CD4-positive, alpha-beta memory T cell (primary cell): ENCODE measurements around the gene TRA2A. TPM values are rescaled to one million over a fixed set of nuclear protein-coding genes. Genes with fewer than 3 reads are reported as not detected.
"Not testable (repeated sequence)": the region's sequence is repeated elsewhere in the genome, so short reads cannot be mapped to it uniquely, and the experiment has no call there.

ENCODE experiments used
- CTCF ChIA-PET: fragments of 350-600 bp; sonication (Branson Sonifier 250); formaldehyde crosslinking; loops from one replicate; lab custom pipeline; 2021; ENCODE audit warnings: inconsistent platforms; ENCODE audit not compliant: partially characterized antibody; lab: Charles Lee
- POLR2A ChIA-PET: fragments of 350-600 bp; sonication (Branson Sonifier 250); formaldehyde crosslinking; loops from one replicate; lab custom pipeline; 2021; ENCODE audit not compliant: partially characterized antibody; lab: Charles Lee
- DNase-seq, 5 donors: peaks; one replicate each; pipeline versions ENCODE4 v3.0.0 to v3.0.0-alpha.2; 2020 to 2022; ENCODE audit warnings: mixed read lengths in 1 of 5
- H3K27ac ChIP-seq: one replicate; pipeline ENCODE4 v1.7.0; 2013; ENCODE audit warnings: low read depth, low read length
- H3K27me3 ChIP-seq: 2 replicates; pipeline ENCODE4 v1.7.0; 2013; ENCODE audit warnings: mild to moderate bottlenecking, low read length, moderate library complexity; ENCODE audit not compliant: insufficient read depth
- H3K36me3 ChIP-seq: 2 replicates; pipeline ENCODE4 v1.7.0; 2013; ENCODE audit warnings: mild to moderate bottlenecking, low read length, moderate library complexity; ENCODE audit not compliant: insufficient read depth
- H3K4me1 ChIP-seq: 2 replicates; pipeline ENCODE4 v1.7.0; 2013; ENCODE audit warnings: mild to moderate bottlenecking, low read length, moderate library complexity; ENCODE audit not compliant: insufficient read depth
- H3K4me3 ChIP-seq, 2 donors: one replicate each; pipeline ENCODE4 v1.7.0; 2013; ENCODE audit warnings: low read length in 2 of 2, mild to moderate bottlenecking in 1 of 2
- H3K9me3 ChIP-seq, 2 donors: one replicate each; pipeline ENCODE4 v1.7.0; 2013; ENCODE audit warnings: low read length in 2 of 2, control low read depth in 1 of 2; ENCODE audit not compliant: control insufficient read depth in 1 of 2
- H3K27ac Mint-ChIP-seq, 7 donors: one replicate each; pipeline ENCODE4 v1.8.0; 2020 to 2021; ENCODE audit warnings: mixed read lengths in 7 of 7, mild to moderate bottlenecking in 6 of 7, inconsistent platforms in 3 of 7, moderate library complexity in 3 of 7
- H3K27me3 Mint-ChIP-seq, 2 donors: one replicate each; pipeline ENCODE4 v1.8.0; 2020 to 2021; ENCODE audit warnings: mixed read lengths in 2 of 2
- H3K36me3 Mint-ChIP-seq, 2 donors: one replicate each; pipeline ENCODE4 v1.8.0; 2020 to 2021; ENCODE audit warnings: mixed read lengths in 2 of 2, inconsistent platforms in 1 of 2, mild to moderate bottlenecking in 1 of 2
- H3K4me1 Mint-ChIP-seq, 4 donors: one replicate each; pipeline ENCODE4 v1.8.0; 2020 to 2021; ENCODE audit warnings: mixed read lengths in 4 of 4, mild to moderate bottlenecking in 1 of 4
- H3K4me3 Mint-ChIP-seq, 8 donors: one replicate each; pipeline ENCODE4 v1.8.0; 2020 to 2021; ENCODE audit warnings: mixed read lengths in 8 of 8, mild to moderate bottlenecking in 7 of 8, moderate library complexity in 6 of 8, inconsistent platforms in 3 of 8
- H3K9me3 Mint-ChIP-seq, 8 donors: one replicate each; pipeline ENCODE4 v1.8.0; 2020 to 2021; ENCODE audit warnings: mixed read lengths in 8 of 8, mild to moderate bottlenecking in 5 of 8, inconsistent platforms in 3 of 8, moderate library complexity in 1 of 8
- intact Hi-C: fragments of 100-400 bp; cut with micrococcal nuclease; formaldehyde crosslinking; loops from one replicate; pipeline ENCODE4 v1.15.1; 2023
- polyA plus RNA-seq, 2 donors: library from polyadenylated mRNA; unstranded; fragments of 300-500 nt; fragmentation: Illumina TruSeq; gene quantifications; one replicate each; pipeline ENCODE4 v1.2.3, GENCODE V29; 2021
- total RNA-seq, 2 experiments: library from RNA; stranded (reverse); gene quantifications; one replicate each; pipeline ENCODE4 v1.2.3, GENCODE V29; 2021

Gene TRA2A
- total and polyA plus RNA-seq, 4 experiments from 2014 or later: 37.5 to 145 (median 90.1) TPM

DNA sequence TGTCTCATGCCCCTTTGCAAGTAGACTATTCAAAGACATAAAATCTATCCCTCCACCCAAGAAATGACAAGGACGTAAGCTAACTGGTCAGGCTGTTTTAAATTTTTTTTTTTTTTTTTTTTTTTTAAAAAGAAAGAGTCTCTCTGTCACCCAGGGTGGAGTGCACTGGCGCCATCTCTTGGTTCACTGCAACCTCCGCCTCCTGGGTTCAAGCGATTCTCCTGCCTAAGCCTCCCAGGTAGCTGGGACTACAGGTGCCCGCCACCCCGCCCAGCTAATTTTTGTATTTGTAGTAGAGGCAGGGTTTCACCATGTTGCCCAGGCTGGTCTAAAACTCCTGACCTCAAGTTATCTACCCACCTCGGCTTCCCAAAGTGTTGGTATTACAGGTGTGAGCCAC is 11.2 kb downstream of the TRA2A start:
- intact Hi-C loops: no loop called here
- Histone ChIP-seq H3K4me3 (no peak overlapping the region), H3K27ac (no peak overlapping the region), H3K27me3 (no peaks in the 10 kb centered on the region), H3K36me3 (peaks cover 51% of the 10 kb centered on the region), H3K9me3 (no peaks in the 10 kb centered on the region), H3K4me1 (peaks cover 42% of the 10 kb centered on the region)
- H3K4me1 Mint-ChIP-seq: peaks cover 32 to 51% (median 36%) of the 10 kb centered on the region in 4 donors
- H3K4me3 Mint-ChIP-seq: no peak overlapping the region
- H3K36me3 Mint-ChIP-seq: peaks cover 41 to 50% of the 10 kb centered on the region in 2 donors
- DNase-seq: no peak
- H3K27ac Mint-ChIP-seq: no peak overlapping the region
- ChIA-PET POLR2A (no interaction called here), CTCF (interaction anchor here (0.7 to 1.7 kb wide), 5 partner anchors 9 to 220 kb away, joined by 3 to 5 read pairs (median 3); partner anchors contain the start of gene FAM221A)
- H3K27me3 Mint-ChIP-seq: no peaks in the 10 kb centered on the region
- no peaks in the 10 kb centered on the region for H3K9me3 Mint-ChIP-seq

DNA sequence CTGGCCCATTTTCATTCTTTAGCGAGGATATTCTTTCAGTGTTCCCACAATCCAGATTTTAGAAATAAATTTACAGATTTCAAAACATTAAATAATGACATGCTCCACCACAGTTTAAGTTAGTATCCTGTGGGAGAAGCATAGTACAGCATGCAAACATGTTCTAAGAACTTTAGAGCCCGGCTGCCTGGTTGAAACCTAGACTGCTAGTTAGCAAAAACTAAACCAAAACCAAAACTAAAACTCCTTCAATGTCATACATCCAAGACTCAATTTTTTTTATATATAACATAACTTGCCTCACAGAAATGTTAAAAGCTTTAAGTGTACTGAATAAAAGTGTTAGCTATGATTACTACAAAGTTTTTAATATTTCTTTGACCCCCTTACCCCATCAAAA is 17.0 kb downstream of the TRA2A start:
- H3K4me1 Mint-ChIP-seq: peaks cover 5 to 10% (median 8%) of the 10 kb centered on the region in 4 donors
- intact Hi-C loops: no loop called here
- H3K9me3 Mint-ChIP-seq: no peaks in the 10 kb centered on the region
- Histone ChIP-seq H3K4me3 (no peak overlapping the region), H3K4me1 (no peaks in the 10 kb centered on the region), H3K36me3 (peaks cover 79% of the 10 kb centered on the region), H3K27me3 (no peaks in the 10 kb centered on the region), H3K9me3 (no peaks in the 10 kb centered on the region), H3K27ac (no peak overlapping the region)
- ChIA-PET CTCF (interaction anchor here (1.2 kb wide), 1 partner anchor 12 kb away, joined by 3 read pairs; no protein-coding TSS in a partner anchor), POLR2A (no interaction called here)
- H3K27ac Mint-ChIP-seq: peak overlapping the region in 5 of 7 donors; percentile 19 to 58 (median 55)
- H3K27me3 Mint-ChIP-seq: no peaks in the 10 kb centered on the region
- peaks cover 54 to 67% of the 10 kb centered on the region in 2 donors for H3K36me3 Mint-ChIP-seq
- H3K4me3 Mint-ChIP-seq: no peak overlapping the region
- DNase-seq: no peak

- Mint-ChIP-seq H3K4me1 (peaks cover 5 to 12% (median 8%) of the 10 kb centered on the region in 4 donors), H3K36me3 (peaks cover 52 to 68% of the 10 kb centered on the region in 2 donors), H3K27ac (peak overlapping the region in 3 of 7 donors; percentile 4 to 88 (median 58))
- intact Hi-C loops, H3K27ac ChIP-seq, H3K27me3 ChIP-seq, POLR2A ChIA-PET, CTCF ChIA-PET, H3K4me3 ChIP-seq, H3K9me3 Mint-ChIP-seq, DNase-seq, H3K9me3 ChIP-seq, H3K4me3 Mint-ChIP-seq, H3K27me3 Mint-ChIP-seq, H3K4me1 ChIP-seq: not testable (repeated sequence)
- H3K36me3 ChIP-seq: peaks cover 70% of the 10 kb centered on the region
Observed at GRCh38 chr7:23513746-23514145, 18.0 kb downstream of the TRA2A start.

DNA sequence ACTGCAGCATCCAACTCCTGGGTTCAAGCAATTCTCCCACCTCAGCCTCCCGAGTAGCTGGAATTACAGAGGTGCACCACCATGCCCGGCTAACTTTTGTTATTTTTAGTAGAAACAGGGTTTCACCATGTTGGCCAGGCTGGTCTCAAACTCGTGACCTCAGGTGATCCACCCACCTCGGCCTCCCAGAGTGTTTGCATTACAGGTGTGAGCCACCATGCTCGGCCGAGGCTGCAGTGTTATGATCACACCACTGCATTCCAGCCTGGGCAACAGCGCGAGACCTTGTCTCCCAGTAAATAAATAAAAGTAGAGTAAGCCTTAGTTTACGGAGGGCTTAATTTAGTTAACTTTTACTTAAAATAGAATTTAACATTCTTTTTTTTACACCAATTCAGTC is 37.8 kb downstream of the TRA2A start:
- Histone ChIP-seq H3K4me1 (peaks cover 5% of the 10 kb centered on the region), H3K27me3 (no peaks in the 10 kb centered on the region), H3K4me3 (no peak overlapping the region), H3K27ac (no peak overlapping the region), H3K9me3 (no peaks in the 10 kb centered on the region), H3K36me3 (no peaks in the 10 kb centered on the region)
- intact Hi-C loops: loop anchor here (5.0 kb wide), 1 partner anchor 33 kb away; no protein-coding TSS in a partner anchor
- Mint-ChIP-seq H3K27ac (no peak overlapping the region), H3K27me3 (no peaks in the 10 kb centered on the region), H3K9me3 (peaks cover 0 to 3% (median 0%) of the 10 kb centered on the region in 8 donors), H3K4me1 (peaks cover 2 to 12% (median 8%) of the 10 kb centered on the region in 4 donors), H3K4me3 (no peak overlapping the region), H3K36me3 (peaks cover 0 to 2% of the 10 kb centered on the region in 2 donors)
- ChIA-PET CTCF (no interaction called here), POLR2A (no interaction called here)
- no peak for DNase-seq

- no peak for DNase-seq
- H3K4me1 ChIP-seq: peaks cover 5% of the 10 kb centered on the region
- H3K27me3 Mint-ChIP-seq: no peaks in the 10 kb centered on the region
- H3K27ac Mint-ChIP-seq: peak overlapping the region in 4 of 7 donors; percentile 29 to 91 (median 84)
- POLR2A ChIA-PET: interaction anchor here (1.6 to 2.5 kb wide), 3 partner anchors 12 to 193 kb away, joined by 7 to 9 read pairs (median 8); partner anchors contain the start of gene MALSU1
- H3K36me3 ChIP-seq: no peaks in the 10 kb centered on the region
- H3K4me3 Mint-ChIP-seq: peak overlapping the region in 6 of 8 donors; percentile 82 to 90 (median 86)
- H3K9me3 ChIP-seq: no peaks in the 10 kb centered on the region
- H3K27me3 ChIP-seq: no peaks in the 10 kb centered on the region
- intact Hi-C loops: loop anchor here (5.0 kb wide), 1 partner anchor 36 kb away; no protein-coding TSS in a partner anchor
- peaks cover 0 to 2% of the 10 kb centered on the region in 2 donors for H3K36me3 Mint-ChIP-seq
- H3K4me1 Mint-ChIP-seq: peaks cover 2 to 12% (median 8%) of the 10 kb centered on the region in 4 donors
- CTCF ChIA-PET: interaction anchor here (0.7 to 1.3 kb wide), 2 partner anchors 28 to 55 kb away, joined by 3 to 4 read pairs; no protein-coding TSS in a partner anchor
- H3K9me3 Mint-ChIP-seq: peaks cover 0 to 2% (median 0%) of the 10 kb centered on the region in 8 donors
- no peak overlapping the region for H3K27ac ChIP-seq
- no peak overlapping the region for H3K4me3 ChIP-seq
Observed at GRCh38 chr7:23491502-23491901, 40.3 kb downstream of the TRA2A start.

DNA sequence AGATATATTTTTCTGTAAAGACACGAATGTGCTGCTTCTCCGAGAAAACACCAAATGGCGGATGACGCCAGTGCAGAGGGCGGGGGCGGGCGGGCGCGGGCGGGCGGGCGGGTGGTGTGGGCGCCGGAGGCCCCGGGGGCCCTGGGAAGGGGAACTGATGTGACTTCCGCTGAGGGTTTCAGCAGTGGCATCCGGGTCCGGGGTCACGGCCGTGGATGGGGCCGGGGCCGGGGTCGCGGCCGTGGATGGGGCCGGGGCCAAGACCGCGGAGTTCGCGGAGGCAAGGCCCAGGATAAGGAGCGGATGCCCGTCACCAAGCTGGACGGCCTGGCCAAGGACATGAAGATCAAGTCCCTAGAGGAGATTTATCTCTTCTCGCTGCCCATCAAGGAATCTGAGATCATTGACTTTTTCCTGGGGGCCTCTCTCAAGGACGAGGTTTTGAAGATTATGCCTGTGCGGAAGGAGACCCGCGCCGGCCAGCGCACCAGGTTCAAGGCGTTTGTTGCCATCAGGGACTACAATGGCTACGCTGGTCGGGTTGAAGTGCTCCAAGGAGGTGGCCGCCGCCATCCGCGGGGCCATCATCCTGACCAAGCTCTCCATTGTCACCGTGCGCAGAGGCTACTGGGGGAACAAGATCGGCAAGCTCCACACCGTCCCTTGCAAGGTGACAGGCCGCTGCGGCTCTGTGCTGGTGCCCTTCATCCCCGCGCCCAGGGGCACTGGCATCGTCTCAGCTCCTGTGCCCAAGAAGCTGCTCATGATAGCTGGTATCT is 41.2 kb downstream of the TRA2A start:
- Mint-ChIP-seq H3K36me3 (peaks cover 0 to 2% of the 10 kb centered on the region in 2 donors), H3K27me3 (no peaks in the 10 kb centered on the region), H3K4me1 (peaks cover 2 to 12% (median 8%) of the 10 kb centered on the region in 4 donors), H3K4me3 (peak overlapping the region; percentile 82 to 90 (median 86)), H3K9me3 (peaks cover 0 to 2% (median 0%) of the 10 kb centered on the region in 8 donors), H3K27ac (peak overlapping the region; percentile 80 to 93 (median 88))
- intact Hi-C loops: loop anchor here (5.0 kb wide), 1 partner anchor 37 kb away; no protein-coding TSS in a partner anchor
- ChIA-PET POLR2A (interaction anchor here (1.0 to 2.5 kb wide), 4 partner anchors 9 to 192 kb away, joined by 3 to 9 read pairs (median 8); partner anchors contain the start of gene MALSU1), CTCF (interaction anchor here (0.7 to 1.8 kb wide), 5 partner anchors 8 to 56 kb away, joined by 3 to 5 read pairs (median 3); no protein-coding TSS in a partner anchor)
- H3K9me3 ChIP-seq: no peaks in the 10 kb centered on the region
- no peaks in the 10 kb centered on the region for H3K27me3 ChIP-seq
- peaks cover 5% of the 10 kb centered on the region for H3K4me1 ChIP-seq
- DNase-seq: peak; percentile 59 to 70 (median 66)
- H3K36me3 ChIP-seq: no peaks in the 10 kb centered on the region
- peak overlapping the region; percentile 29 to 59 for H3K4me3 ChIP-seq
- peak overlapping the region; percentile 28 for H3K27ac ChIP-seq

GRCh38 chr7:23488714-23489113 is 43.1 kb downstream of the TRA2A start:
- H3K36me3 ChIP-seq, H3K27me3 ChIP-seq, DNase-seq, intact Hi-C loops, H3K4me1 ChIP-seq, H3K36me3 Mint-ChIP-seq, H3K9me3 ChIP-seq, H3K4me3 Mint-ChIP-seq, H3K9me3 Mint-ChIP-seq, H3K27ac ChIP-seq, H3K4me3 ChIP-seq, H3K27ac Mint-ChIP-seq, H3K27me3 Mint-ChIP-seq: not testable (repeated sequence)
- ChIA-PET POLR2A (interaction anchor here (2.5 kb wide), 1 partner anchor 42 kb away, joined by 8 read pairs; no protein-coding TSS in a partner anchor), CTCF (interaction anchor here (0.7 kb wide), 1 partner anchor 60 kb away, joined by 3 read pairs; no protein-coding TSS in a partner anchor)
- H3K4me1 Mint-ChIP-seq: peaks cover 2 to 12% (median 8%) of the 10 kb centered on the region in 4 donors
